OCI-LY1 (cell line): Measurements from ENCODE around the gene SUPT16H.

Source experiments
- CTCF ChIP-seq: fragments of 200-600 bp; sonication (generic), shearing (Covaris generic); IDR thresholded peaks from 2 replicates; pipeline ENCODE4 v1.5.1; 2017; ENCODE audit warnings: mild to moderate bottlenecking, antibody characterized with exemption, low read length, moderate library complexity, mixed read lengths
- EZH2 ChIP-seq: fragments of 200-600 bp; sonication (generic), shearing (Covaris generic); IDR thresholded peaks from 2 replicates; pipeline ENCODE4 v1.8.0; 2017; ENCODE audit warnings: borderline replicate concordance, mixed run types, mild to moderate bottlenecking, antibody characterized with exemption, low read length, moderate library complexity, mixed read lengths

- TF ChIP-seq CTCF, result no peak
- no peak for TF ChIP-seq EZH2
These were observed at the start of gene SUPT16H for GRCh38 chr14:21383848-21384493.
